MM.1S (cell line): Measurements from ENCODE around the gene KCNIP4.

Experiments used
- CTCF ChIP-seq: fragments of 300-600 bp; sonication (generic); IDR thresholded peaks from 2 replicates; pipeline ENCODE4 v1.5.1; 2016; ENCODE audit warnings: antibody characterized with exemption, low read length, mixed read lengths
- EZH2 ChIP-seq: fragments of 300-600 bp; sonication (generic); optimal IDR thresholded peaks from 2 replicates; pipeline ENCODE3; 2017; ENCODE audit warnings: low read depth, mild to moderate bottlenecking, antibody characterized with exemption, low read length, mixed read lengths
- EZH2phosphoT487 ChIP-seq: fragments of 300-600 bp; sonication (generic); IDR thresholded peaks from 2 replicates; pipeline ENCODE4 v1.6.1; 2018; ENCODE audit warnings: antibody characterized with exemption, low read length

- TF ChIP-seq CTCF: no peak
- no peak for TF ChIP-seq EZH2
- TF ChIP-seq EZH2phosphoT487: no peak
Measured at GRCh38 chr4:20895208-20895607, 1053.4 kb downstream of the KCNIP4 start.
